Endothelial cell of umbilical vein (primary cell): ENCODE results near the gene YWHAQ.

ENCODE experiments used
- EZH2 ChIP-seq: IDR thresholded peaks from 2 replicates; pipeline ENCODE4 v1.6.1; 2012; ENCODE audit warnings: borderline replicate concordance, low read depth, mild to moderate bottlenecking, moderate library complexity, low read length, inconsistent platforms; ENCODE audit not compliant: severe bottlenecking
- FOS ChIP-seq: IDR thresholded peaks from 2 replicates; pipeline ENCODE4 v1.6.1; 2011; ENCODE audit warnings: mild to moderate bottlenecking, low read length, moderate library complexity, borderline replicate concordance; ENCODE audit not compliant: insufficient read depth
- JUN ChIP-seq: IDR thresholded peaks from 2 replicates; pipeline ENCODE4 v1.6.1; 2011; ENCODE audit warnings: borderline replicate concordance, low read depth; ENCODE audit not compliant: insufficient read length, insufficient read depth
- POLR2A ChIP-seq: IDR thresholded peaks from 2 replicates; pipeline ENCODE4 v1.6.1; 2012; ENCODE audit warnings: low read depth, mild to moderate bottlenecking, control low read depth, low read length
- TF ChIP-seq, protein P1 (sequence below), 2 donors: IDR thresholded peaks; 1 replicate in 1 of 2; 2 replicates in 1 of 2; pipeline ENCODE4 v1.5.1; 2011; ENCODE audit warnings: low read length in 2 of 2, mild to moderate bottlenecking in 2 of 2, moderate library complexity in 2 of 2, control low read depth in 1 of 2, inconsistent platforms in 1 of 2, low read depth in 1 of 2; ENCODE audit not compliant: insufficient read depth in 1 of 2; ENCODE audit errors: extremely low read depth in 1 of 2

DNA sequence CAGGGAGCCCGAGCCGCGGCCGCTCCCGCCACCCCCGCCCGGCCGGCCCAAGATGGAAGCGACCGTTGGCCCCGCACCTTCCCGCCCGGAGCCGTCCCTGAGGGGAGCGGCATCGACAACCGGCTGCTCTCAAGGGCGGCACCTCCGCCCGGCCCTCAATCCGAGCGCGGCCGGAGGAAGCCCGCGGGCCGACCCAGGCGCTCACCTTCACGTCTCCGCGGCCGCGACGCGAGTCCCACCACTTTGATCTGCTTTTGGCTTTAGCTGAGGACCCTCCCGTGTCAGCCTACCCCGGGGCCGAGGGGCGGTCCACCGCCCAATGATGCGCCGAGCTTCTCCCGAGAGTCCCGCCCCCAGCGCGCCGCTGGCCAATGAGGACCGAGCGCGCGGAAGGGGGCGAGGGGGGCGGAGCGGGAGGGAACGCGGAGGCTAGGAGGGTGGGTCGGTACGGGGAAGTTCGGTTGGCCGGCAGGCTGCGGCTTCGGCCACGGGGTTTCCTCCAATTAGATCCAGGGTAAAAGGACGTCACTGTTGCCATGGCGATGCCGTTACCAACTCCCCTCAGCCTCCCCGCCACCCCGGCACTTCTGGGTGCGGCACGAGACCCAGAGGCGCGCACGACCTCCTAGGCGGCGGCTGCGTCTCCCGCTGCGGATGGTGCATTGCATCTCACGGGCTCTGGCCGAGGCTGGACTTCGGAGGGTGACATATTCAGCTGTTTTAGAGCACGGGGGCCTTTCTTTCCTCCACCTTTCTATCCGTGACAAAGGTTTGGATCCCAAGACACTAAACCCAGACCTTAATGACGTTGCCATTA, at the start of gene YWHAQ:
- TF ChIP-seq, protein P1, sequence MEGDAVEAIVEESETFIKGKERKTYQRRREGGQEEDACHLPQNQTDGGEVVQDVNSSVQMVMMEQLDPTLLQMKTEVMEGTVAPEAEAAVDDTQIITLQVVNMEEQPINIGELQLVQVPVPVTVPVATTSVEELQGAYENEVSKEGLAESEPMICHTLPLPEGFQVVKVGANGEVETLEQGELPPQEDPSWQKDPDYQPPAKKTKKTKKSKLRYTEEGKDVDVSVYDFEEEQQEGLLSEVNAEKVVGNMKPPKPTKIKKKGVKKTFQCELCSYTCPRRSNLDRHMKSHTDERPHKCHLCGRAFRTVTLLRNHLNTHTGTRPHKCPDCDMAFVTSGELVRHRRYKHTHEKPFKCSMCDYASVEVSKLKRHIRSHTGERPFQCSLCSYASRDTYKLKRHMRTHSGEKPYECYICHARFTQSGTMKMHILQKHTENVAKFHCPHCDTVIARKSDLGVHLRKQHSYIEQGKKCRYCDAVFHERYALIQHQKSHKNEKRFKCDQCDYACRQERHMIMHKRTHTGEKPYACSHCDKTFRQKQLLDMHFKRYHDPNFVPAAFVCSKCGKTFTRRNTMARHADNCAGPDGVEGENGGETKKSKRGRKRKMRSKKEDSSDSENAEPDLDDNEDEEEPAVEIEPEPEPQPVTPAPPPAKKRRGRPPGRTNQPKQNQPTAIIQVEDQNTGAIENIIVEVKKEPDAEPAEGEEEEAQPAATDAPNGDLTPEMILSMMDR (IDR thresholded peaks at IDR 0.05; ENCODE audit: extremely low read depth in 1 of 2, insufficient read depth in 1 of 2, low read depth in 1 of 2, low read length in 2 of 2), result no peak
- peak; percentile 95 for TF ChIP-seq POLR2A
- no peak for TF ChIP-seq EZH2
- TF ChIP-seq FOS, result no peak
- no peak for TF ChIP-seq JUN
